ENCODE results near the gene UBASH3A.

The UBASH3A gene

GRCh38 chr21:42447732-42448131 is 44.0 kb downstream of the UBASH3A start:
- no peak overlapping the region for H3K27ac ChIP-seq (ENCODE audit: low read depth, low read length)
- H3K9ac ChIP-seq (ENCODE audit: low read length): no peak overlapping the region
- H3K4me3 ChIP-seq (ENCODE audit: low read depth in 1 of 2, low read length in 2 of 2): no peak overlapping the region

GRCh38 chr21:42448686-42449085 is 45.0 kb downstream of the UBASH3A start:
- peaks cover 0 to 14% of the 10 kb centered on the region in 2 donors for H3K27me3 ChIP-seq (ENCODE audit: control insufficient read depth in 1 of 2, insufficient read depth in 2 of 2, low read length in 2 of 2)
- no peak overlapping the region for H3K4me3 ChIP-seq (ENCODE audit: low read depth in 1 of 2, low read length in 2 of 2)
- H3K4me1 ChIP-seq (ENCODE audit: insufficient read depth, low read length): no peaks in the 10 kb centered on the region
- H3K9ac ChIP-seq (ENCODE audit: low read length): no peak overlapping the region
- no peaks in the 10 kb centered on the region for H3K9me3 ChIP-seq (ENCODE audit: low read length)
- no peaks in the 10 kb centered on the region for H3K36me3 ChIP-seq (ENCODE audit: insufficient read depth, low read length)
- H3K27ac ChIP-seq (ENCODE audit: low read depth, low read length): no peak overlapping the region

More at GRCh38 chr21:42447732-42448131, 44.0 kb downstream of the UBASH3A start:
- Histone ChIP-seq H3K36me3 (ENCODE audit: insufficient read depth, low read length) (no peaks in the 10 kb centered on the region), H3K9me3 (ENCODE audit: low read length) (no peaks in the 10 kb centered on the region), H3K4me1 (ENCODE audit: insufficient read depth, low read length) (no peaks in the 10 kb centered on the region), H3K27me3 (ENCODE audit: control insufficient read depth in 1 of 2, insufficient read depth in 2 of 2, low read length in 2 of 2) (peaks cover 0 to 14% of the 10 kb centered on the region in 2 donors)

- peaks cover 0 to 6% of the 10 kb centered on the region in 2 donors for H3K27me3 ChIP-seq (ENCODE audit: control insufficient read depth in 1 of 2, insufficient read depth in 2 of 2, low read length in 2 of 2)
- H3K27ac ChIP-seq (ENCODE audit: low read depth, low read length): no peak overlapping the region
- H3K36me3 ChIP-seq (ENCODE audit: insufficient read depth, low read length): no peaks in the 10 kb centered on the region
- no peaks in the 10 kb centered on the region for H3K4me1 ChIP-seq (ENCODE audit: insufficient read depth, low read length)
- no peaks in the 10 kb centered on the region for H3K9me3 ChIP-seq (ENCODE audit: low read length)
- no peak overlapping the region for H3K9ac ChIP-seq (ENCODE audit: low read length)
- H3K4me3 ChIP-seq (ENCODE audit: low read depth in 1 of 2, low read length in 2 of 2): no peak overlapping the region
These were observed 48.2 kb downstream of the UBASH3A start for GRCh38 chr21:42451941-42452340.

- no peak overlapping the region for H3K27ac ChIP-seq (ENCODE audit: low read depth, low read length)
- no peaks in the 10 kb centered on the region for H3K4me1 ChIP-seq (ENCODE audit: insufficient read depth, low read length)
- H3K9ac ChIP-seq (ENCODE audit: low read length): no peak overlapping the region
- no peak overlapping the region for H3K4me3 ChIP-seq (ENCODE audit: low read depth in 1 of 2, low read length in 2 of 2)
- H3K9me3 ChIP-seq (ENCODE audit: low read length): no peaks in the 10 kb centered on the region
- H3K36me3 ChIP-seq (ENCODE audit: insufficient read depth, low read length): no peaks in the 10 kb centered on the region
- H3K27me3 ChIP-seq (ENCODE audit: control insufficient read depth in 1 of 2, insufficient read depth in 2 of 2, low read length in 2 of 2): peaks cover 0 to 6% of the 10 kb centered on the region in 2 donors
These were observed 48.9 kb downstream of the UBASH3A start for GRCh38 chr21:42452401-42453223.

GRCh38 chr21:42453224-42453985 is 49.7 kb downstream of the UBASH3A start:
- Histone ChIP-seq H3K4me3 (ENCODE audit: low read depth in 1 of 2, low read length in 2 of 2) (no peak overlapping the region), H3K9me3 (ENCODE audit: low read length) (no peaks in the 10 kb centered on the region), H3K4me1 (ENCODE audit: insufficient read depth, low read length) (no peaks in the 10 kb centered on the region), H3K36me3 (ENCODE audit: insufficient read depth, low read length) (no peaks in the 10 kb centered on the region), H3K27me3 (ENCODE audit: control insufficient read depth in 1 of 2, insufficient read depth in 2 of 2, low read length in 2 of 2) (peaks cover 0 to 6% of the 10 kb centered on the region in 2 donors), H3K27ac (ENCODE audit: low read depth, low read length) (no peak overlapping the region), H3K9ac (ENCODE audit: low read length) (no peak overlapping the region)

- Histone ChIP-seq H3K4me3 (ENCODE audit: low read depth in 1 of 2, low read length in 2 of 2) (no peak overlapping the region), H3K9me3 (ENCODE audit: low read length) (no peaks in the 10 kb centered on the region), H3K27me3 (ENCODE audit: control insufficient read depth in 1 of 2, insufficient read depth in 2 of 2, low read length in 2 of 2) (peaks cover 0 to 6% of the 10 kb centered on the region in 2 donors), H3K36me3 (ENCODE audit: insufficient read depth, low read length) (no peaks in the 10 kb centered on the region), H3K4me1 (ENCODE audit: insufficient read depth, low read length) (no peaks in the 10 kb centered on the region), H3K27ac (ENCODE audit: low read depth, low read length) (no peak overlapping the region), H3K9ac (ENCODE audit: low read length) (no peak overlapping the region)
These were observed 50.4 kb downstream of the UBASH3A start for GRCh38 chr21:42453986-42454570.

- Histone ChIP-seq H3K27me3 (ENCODE audit: control insufficient read depth in 1 of 2, insufficient read depth in 2 of 2, low read length in 2 of 2) (peaks cover 0 to 6% of the 10 kb centered on the region in 2 donors), H3K9ac (ENCODE audit: low read length) (no peak overlapping the region), H3K9me3 (ENCODE audit: low read length) (no peaks in the 10 kb centered on the region), H3K27ac (ENCODE audit: low read depth, low read length) (no peak overlapping the region), H3K4me3 (ENCODE audit: low read depth in 1 of 2, low read length in 2 of 2) (no peak overlapping the region), H3K36me3 (ENCODE audit: insufficient read depth, low read length) (no peaks in the 10 kb centered on the region), H3K4me1 (ENCODE audit: insufficient read depth, low read length) (no peaks in the 10 kb centered on the region)
These were observed 51.1 kb downstream of the UBASH3A start for GRCh38 chr21:42454786-42455185.

- Histone ChIP-seq H3K27ac (ENCODE audit: low read depth, low read length) (no peak overlapping the region), H3K4me3 (ENCODE audit: low read depth in 1 of 2, low read length in 2 of 2) (no peak overlapping the region), H3K27me3 (ENCODE audit: control insufficient read depth in 1 of 2, insufficient read depth in 2 of 2, low read length in 2 of 2) (peaks cover 0 to 6% of the 10 kb centered on the region in 2 donors), H3K36me3 (ENCODE audit: insufficient read depth, low read length) (no peaks in the 10 kb centered on the region), H3K4me1 (ENCODE audit: insufficient read depth, low read length) (no peaks in the 10 kb centered on the region), H3K9ac (ENCODE audit: low read length) (no peak overlapping the region), H3K9me3 (ENCODE audit: low read length) (no peaks in the 10 kb centered on the region)
These were observed 51.5 kb downstream of the UBASH3A start for GRCh38 chr21:42455196-42455595.

GRCh38 chr21:42455754-42456440 is 52.2 kb downstream of the UBASH3A start:
- Histone ChIP-seq H3K27me3 (ENCODE audit: control insufficient read depth in 1 of 2, insufficient read depth in 2 of 2, low read length in 2 of 2) (peaks cover 0 to 6% of the 10 kb centered on the region in 2 donors), H3K36me3 (ENCODE audit: insufficient read depth, low read length) (no peaks in the 10 kb centered on the region), H3K9ac (ENCODE audit: low read length) (no peak overlapping the region), H3K9me3 (ENCODE audit: low read length) (no peaks in the 10 kb centered on the region), H3K4me3 (ENCODE audit: low read depth in 1 of 2, low read length in 2 of 2) (no peak overlapping the region), H3K27ac (ENCODE audit: low read depth, low read length) (no peak overlapping the region), H3K4me1 (ENCODE audit: insufficient read depth, low read length) (no peaks in the 10 kb centered on the region)

GRCh38 chr21:42456457-42456856 is 52.8 kb downstream of the UBASH3A start:
- H3K9me3 ChIP-seq (ENCODE audit: low read length): no peaks in the 10 kb centered on the region
- H3K4me3 ChIP-seq (ENCODE audit: low read depth in 1 of 2, low read length in 2 of 2): no peak overlapping the region
- no peak overlapping the region for H3K27ac ChIP-seq (ENCODE audit: low read depth, low read length)
- H3K4me1 ChIP-seq (ENCODE audit: insufficient read depth, low read length): no peaks in the 10 kb centered on the region
- no peaks in the 10 kb centered on the region for H3K36me3 ChIP-seq (ENCODE audit: insufficient read depth, low read length)
- H3K27me3 ChIP-seq (ENCODE audit: control insufficient read depth in 1 of 2, insufficient read depth in 2 of 2, low read length in 2 of 2): peaks cover 0 to 6% of the 10 kb centered on the region in 2 donors
- no peak overlapping the region for H3K9ac ChIP-seq (ENCODE audit: low read length)

GRCh38 chr21:42459082-42459460 is 55.4 kb downstream of the UBASH3A start:
- Histone ChIP-seq H3K27me3 (ENCODE audit: control insufficient read depth in 1 of 2, insufficient read depth in 2 of 2, low read length in 2 of 2) (peaks cover 0 to 1% of the 10 kb centered on the region in 2 donors), H3K4me3 (ENCODE audit: low read depth in 1 of 2, low read length in 2 of 2) (no peak overlapping the region), H3K36me3 (ENCODE audit: insufficient read depth, low read length) (no peaks in the 10 kb centered on the region), H3K9ac (ENCODE audit: low read length) (no peak overlapping the region), H3K9me3 (ENCODE audit: low read length) (no peaks in the 10 kb centered on the region), H3K4me1 (ENCODE audit: insufficient read depth, low read length) (no peaks in the 10 kb centered on the region), H3K27ac (ENCODE audit: low read depth, low read length) (no peak overlapping the region)

All from muscle layer of colon (tissue), 2 donors.